HG02798 (cell line): Measurements from ENCODE around the gene CRADD.

ENCODE experiments used
- ATAC-seq: cut with Tn5 transposase; IDR thresholded peaks from one replicate; pipeline ENCODE4 v1.9.1; 2021; ENCODE audit warnings: mild to moderate bottlenecking; ENCODE audit not compliant: unreplicated experiment, poor library complexity

CRADD gene

DNA sequence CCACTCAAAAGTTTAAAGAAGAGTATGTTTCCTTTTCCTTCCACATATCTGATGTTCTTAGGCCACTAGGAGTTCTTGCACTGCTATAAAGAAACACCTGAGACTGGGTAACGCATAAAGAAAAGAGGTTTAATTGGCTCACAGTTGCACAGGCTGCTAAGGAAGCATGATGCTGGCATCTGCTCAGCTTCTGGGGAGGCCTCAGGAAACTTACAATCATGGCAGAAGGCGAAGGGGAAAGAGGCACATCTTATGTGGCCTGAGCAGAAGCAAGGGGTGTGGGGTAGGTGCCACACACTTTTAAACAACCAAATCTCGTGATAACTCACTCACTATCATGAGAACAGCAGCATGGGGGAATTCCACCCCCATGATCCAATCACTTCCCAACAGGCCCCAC lies 7.7 kb upstream of the CRADD start:
- ATAC-seq = no peak

DNA sequence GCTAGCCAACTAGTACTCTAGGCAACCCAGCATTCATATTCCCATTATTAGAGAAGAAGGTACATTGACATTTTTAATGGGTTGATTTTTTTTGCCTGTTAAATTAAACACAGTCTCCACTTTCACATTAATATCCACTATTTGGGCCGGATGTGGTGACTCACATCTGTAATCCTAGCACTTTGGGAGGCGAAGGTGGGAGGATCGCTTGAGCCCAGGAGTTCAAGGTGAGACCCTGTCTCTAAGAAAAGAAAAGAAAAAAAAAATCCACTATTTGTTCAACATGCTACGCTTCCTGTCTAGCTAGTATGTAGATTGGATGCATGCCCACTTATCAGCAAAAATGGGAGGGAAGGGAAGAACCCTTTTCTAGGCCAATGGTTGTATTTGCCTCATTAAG lies 7.1 kb upstream of the CRADD start:
- no peak for ATAC-seq

DNA sequence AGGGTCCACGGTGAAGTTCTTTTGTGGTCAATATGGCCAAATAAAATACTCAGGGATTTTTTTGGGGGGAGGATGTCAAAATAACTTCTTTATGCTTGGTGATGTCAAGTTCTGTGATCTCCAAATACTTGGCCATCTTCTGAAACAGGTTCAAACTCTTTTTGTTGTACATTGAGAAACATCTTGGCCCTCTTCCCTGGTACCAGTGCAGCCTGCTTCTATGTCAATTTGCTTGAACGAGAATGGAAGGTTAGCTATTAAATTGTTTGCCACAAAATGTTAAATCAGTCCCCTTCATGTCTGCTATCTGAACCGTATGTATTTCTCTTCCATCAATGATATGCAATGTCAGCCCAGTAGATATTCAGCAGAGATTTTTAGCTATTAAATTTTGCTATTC lies 6.1 kb upstream of the CRADD start:
- no peak for ATAC-seq

GRCh38 chr12:93673084-93673483 lies 4.1 kb upstream of the CRADD start:
- no peak for ATAC-seq

- no peak for ATAC-seq
Observed at GRCh38 chr12:93674386-93674785, 2.8 kb upstream of the CRADD start.

DNA sequence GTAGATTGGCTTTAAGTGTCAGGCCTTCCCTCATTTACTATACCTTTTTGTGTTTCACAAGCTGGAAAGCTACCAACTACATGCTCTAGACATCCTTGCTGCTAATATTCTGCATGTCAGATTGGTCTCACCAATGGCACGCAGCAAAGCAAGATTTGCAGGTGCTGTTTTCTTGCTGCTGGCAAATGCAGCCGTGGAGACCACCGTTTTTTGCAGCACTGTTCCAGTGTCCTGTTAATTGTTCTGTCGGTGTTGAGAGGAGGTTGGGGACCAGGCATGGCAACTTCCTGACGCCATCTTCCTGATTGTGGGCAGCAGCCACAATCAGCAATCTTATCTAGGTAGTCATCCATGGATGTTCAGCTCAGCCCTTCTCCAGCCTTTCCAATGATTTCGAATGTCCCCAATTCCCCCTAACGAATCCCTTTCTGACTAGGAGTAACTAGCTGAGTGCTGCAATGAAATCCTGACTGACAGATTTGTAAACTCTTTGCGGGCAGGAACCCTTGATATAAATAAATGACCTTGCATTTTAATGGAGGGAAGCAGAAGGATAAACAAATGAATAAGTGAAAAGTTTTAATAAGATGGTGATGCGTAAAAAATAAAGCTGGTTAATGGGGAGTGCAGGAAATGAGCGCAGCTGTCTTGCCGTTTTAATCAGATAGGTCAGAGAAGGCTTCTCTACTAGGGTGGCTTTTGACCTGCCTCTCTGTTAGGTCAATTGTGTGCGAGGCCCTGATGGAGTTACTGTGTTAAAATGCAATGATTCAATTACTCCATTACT lies 574 bp upstream of the CRADD start:
- no peak for ATAC-seq

DNA sequence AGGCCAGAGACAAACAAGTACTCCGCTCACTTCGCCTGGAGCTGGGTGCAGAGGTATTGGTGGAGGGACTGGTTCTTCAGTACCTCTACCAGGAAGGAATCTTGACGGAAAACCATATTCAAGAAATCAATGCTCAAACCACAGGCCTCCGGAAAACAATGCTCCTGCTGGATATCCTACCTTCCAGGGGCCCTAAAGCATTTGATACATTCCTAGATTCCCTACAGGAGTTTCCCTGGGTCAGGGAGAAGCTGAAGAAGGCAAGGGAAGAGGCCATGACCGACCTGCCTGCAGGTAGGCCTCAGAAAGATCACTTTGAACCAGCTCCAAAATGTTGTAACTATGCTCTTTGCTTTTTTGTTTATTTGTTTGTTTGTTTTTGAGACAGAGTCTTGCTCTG lies 1.6 kb downstream of the CRADD start:
- ATAC-seq = no peak

DNA sequence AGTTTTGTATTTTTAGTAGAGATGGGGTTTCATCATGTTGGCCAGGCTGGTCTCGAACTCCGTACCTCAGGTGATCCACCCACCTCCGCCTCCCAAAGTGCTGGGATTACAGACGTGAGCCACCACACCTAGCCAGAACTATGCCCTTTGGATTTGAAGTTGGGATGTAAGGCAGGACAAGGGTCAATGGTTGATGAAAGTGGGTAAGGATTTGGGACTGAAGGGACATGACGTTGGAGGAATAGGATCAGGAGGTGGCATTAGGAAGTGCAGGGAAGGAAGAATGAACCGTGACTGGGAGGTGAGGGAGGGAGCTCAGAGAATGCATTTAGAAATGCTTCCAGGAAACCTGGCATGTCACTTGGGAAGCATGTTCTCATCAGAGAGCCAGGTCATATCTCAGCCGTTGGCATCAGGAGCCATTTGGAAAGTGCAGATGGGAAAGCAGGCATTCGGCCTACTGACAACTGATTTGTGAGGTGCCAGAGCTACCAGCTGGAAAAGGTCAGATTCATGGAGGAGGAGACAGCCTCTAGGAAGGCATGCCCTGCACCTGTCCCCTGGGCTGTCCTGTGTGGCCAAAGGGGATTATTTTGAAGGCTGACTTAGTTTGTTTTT lies 2.2 kb downstream of the CRADD start:
- no peak for ATAC-seq

DNA sequence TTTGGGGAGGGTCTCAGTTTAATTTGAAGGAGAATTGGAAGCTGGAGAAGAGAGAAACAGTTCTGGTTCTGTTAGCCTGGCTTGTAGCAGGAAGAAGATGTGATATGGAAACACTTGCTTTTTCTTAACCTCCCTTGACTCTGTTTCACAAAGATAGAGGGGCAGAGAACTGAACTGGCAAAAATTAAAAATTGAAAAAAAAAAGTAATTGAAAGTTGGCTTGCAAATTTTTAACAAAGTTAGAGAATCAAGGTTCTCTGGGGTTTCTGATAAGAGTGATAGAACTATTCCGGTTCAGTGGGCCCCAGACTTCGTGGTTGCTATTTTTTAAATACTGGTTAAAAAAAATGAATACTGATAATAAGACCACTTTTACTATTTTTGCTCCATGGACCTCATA lies 2.8 kb downstream of the CRADD start:
- ATAC-seq = no peak

GRCh38 chr12:93682846-93683261 lies 5.7 kb downstream of the CRADD start:
- ATAC-seq = no peak

GRCh38 chr12:93683410-93683809 lies 6.2 kb downstream of the CRADD start:
- ATAC-seq = no peak

DNA sequence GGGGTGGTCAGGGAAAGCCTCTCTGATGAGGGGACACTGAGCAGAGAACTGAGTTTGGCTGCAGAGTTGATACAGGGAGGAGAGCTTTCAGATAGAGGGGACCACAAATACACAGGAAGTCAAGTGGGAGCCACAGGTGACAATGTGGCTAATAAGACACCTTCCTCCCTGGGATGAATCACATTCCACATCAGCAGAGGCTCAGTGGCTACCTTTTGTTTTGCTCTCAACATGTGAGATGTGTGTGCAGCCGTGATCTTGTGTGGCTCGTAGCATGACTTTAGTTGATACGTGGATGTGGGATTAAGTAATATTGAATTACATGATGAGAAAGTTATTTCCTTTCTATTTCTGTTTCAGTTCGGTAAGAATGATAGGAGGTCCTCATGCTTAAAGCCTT lies 7.5 kb downstream of the CRADD start:
- ATAC-seq = no peak

GRCh38 chr12:93686572-93687356 lies 9.6 kb downstream of the CRADD start:
- ATAC-seq = no peak

GRCh38 chr12:93689076-93689834 lies 12.1 kb downstream of the CRADD start:
- ATAC-seq = no peak

GRCh38 chr12:93696462-93696861 lies 19.3 kb downstream of the CRADD start:
- no peak for ATAC-seq

- no peak for ATAC-seq
Observed at GRCh38 chr12:93698307-93699092, 21.3 kb downstream of the CRADD start.

GRCh38 chr12:93699271-93700145 lies 22.3 kb downstream of the CRADD start:
- no peak for ATAC-seq

GRCh38 chr12:93702707-93703315 lies 25.6 kb downstream of the CRADD start:
- ATAC-seq = no peak
